GM10266 (cell line): ENCODE measurements around the gene IL1RL2.

Source experiments
- DNase-seq: peaks from one replicate; pipeline ENCODE4 v3.0.0; 2012; ENCODE audit errors: extremely low spot score
- CTCF ChIP-seq: IDR thresholded peaks from 2 replicates; pipeline ENCODE4 v1.5.1; 2012; ENCODE audit warnings: mild to moderate bottlenecking, low read depth; ENCODE audit not compliant: control insufficient read depth, insufficient read depth; ENCODE audit errors: missing control alignments

Gene IL1RL2

GRCh38 chr2:102261467-102262135 lies 74.8 kb downstream of the IL1RL2 start:
- no peak for TF ChIP-seq CTCF
- no peak for DNase-seq

- no peak for DNase-seq
- TF ChIP-seq CTCF: no peak
Observed at GRCh38 chr2:102262216-102263129, 75.7 kb downstream of the IL1RL2 start.

- TF ChIP-seq CTCF: no peak
- no peak for DNase-seq
Observed at GRCh38 chr2:102264952-102265351, 78.1 kb downstream of the IL1RL2 start.

- no peak for DNase-seq
- no peak for TF ChIP-seq CTCF
Observed at GRCh38 chr2:102266204-102266603, 79.4 kb downstream of the IL1RL2 start.

GRCh38 chr2:102267774-102268173 lies 81.0 kb downstream of the IL1RL2 start:
- no peak for TF ChIP-seq CTCF
- DNase-seq: no peak

GRCh38 chr2:102268510-102269199 lies 81.8 kb downstream of the IL1RL2 start:
- no peak for TF ChIP-seq CTCF
- no peak for DNase-seq
